Uterus (tissue), 4 donors: ENCODE results near the gene GPR160. TPM values are rescaled to one million over a fixed set of nuclear protein-coding genes. Genes with fewer than 3 reads are reported as not detected.
A peak's percentile ranks its signal among the peaks of the same experiment; 100 is the strongest.

Experiments
- DNase-seq, 2 donors: peaks; one replicate each; pipeline ENCODE4 v3.0.0-alpha.2; 2019 to 2020
- H3K27ac ChIP-seq, 2 donors: fragments of 200-600 bp; sonication (generic); 1 replicate in 1 of 2; 2 replicates in 1 of 2; pipeline ENCODE4 v1.5.1; 2016 to 2018
- H3K27me3 ChIP-seq, 2 donors: fragments of 200-600 bp; sonication (generic); one replicate each; pipeline ENCODE4 v1.5.1; 2018 to 2019; ENCODE audit warnings: control low read depth in 1 of 2
- H3K36me3 ChIP-seq, 2 donors: fragments of 200-600 bp; sonication (generic); one replicate each; pipeline ENCODE4 v1.5.1; 2019; ENCODE audit warnings: control low read depth in 1 of 2
- H3K4me1 ChIP-seq, 2 donors: fragments of 200-600 bp; sonication (generic); one replicate each; pipeline ENCODE4 v1.5.1; 2018 to 2019; ENCODE audit warnings: control low read depth in 1 of 2
- H3K4me3 ChIP-seq, 2 donors: fragments of 200-600 bp; sonication (generic); 1 replicate in 1 of 2; 2 replicates in 1 of 2; pipeline ENCODE4 v1.5.1; 2018 to 2019; ENCODE audit warnings: mild to moderate bottlenecking in 1 of 2
- H3K9me3 ChIP-seq, 2 donors: fragments of 200-600 bp; sonication (generic); one replicate each; pipeline ENCODE4 v1.5.1; 2019; ENCODE audit warnings: control low read depth in 1 of 2
- CTCF ChIP-seq, 4 experiments: fragments of 200-600 bp in 2 of 4; fragments of 450-650 bp in 2 of 4; sonication (generic) in 2 of 4; IDR thresholded peaks; one replicate each; pipeline ENCODE4 v1.5.1; 2016 to 2019; ENCODE audit warnings: antibody characterized with exemption in 4 of 4, mild to moderate bottlenecking in 2 of 4, moderate library complexity in 1 of 4
- POLR2A ChIP-seq, 2 donors: fragments of 450-650 bp; IDR thresholded peaks; one replicate each; pipeline ENCODE4 v1.6.1; 2016; ENCODE audit warnings: antibody characterized with exemption in 2 of 2, mild to moderate bottlenecking in 1 of 2, moderate library complexity in 1 of 2
- intact Hi-C: fragments of 100-400 bp; cut with DNase I; formaldehyde crosslinking; loops from one replicate; pipeline ENCODE4 v1.15.1; 2023; ENCODE audit warnings: low total_unique reads
- total RNA-seq, 4 donors: library from RNA; depleted of rRNA in 3 of 4; stranded (reverse); fragments of >200 nt in 3 of 4; gene quantifications; one replicate each; pipeline versions ENCODE4 v1.1.0 to v1.2.4, GENCODE V29; 2014 to 2023
- donor health status: DM: yes; HTN: yes; CAD: no.

The GPR160 gene
- total RNA-seq, 4 donors from 2014 or later: 2.6 to 21.0 (median 8.6) TPM; not detected in 1

GRCh38 chr3:170024581-170024980 is 13.2 kb upstream of the GPR160 start:
- intact Hi-C loops: no loop called here
- Histone ChIP-seq H3K9me3 (no peaks in the 10 kb centered on the region), H3K4me3 (no peak overlapping the region), H3K27me3 (no peaks in the 10 kb centered on the region), H3K27ac (no peak overlapping the region), H3K4me1 (no peaks in the 10 kb centered on the region), H3K36me3 (no peaks in the 10 kb centered on the region)
- TF ChIP-seq CTCF (IDR thresholded peaks at IDR 0.05): no peak
- no peak for TF ChIP-seq POLR2A (IDR thresholded peaks at IDR 0.05)
- DNase-seq: no peak

- Histone ChIP-seq H3K4me1 (no peaks in the 10 kb centered on the region), H3K27ac (no peak overlapping the region), H3K9me3 (no peaks in the 10 kb centered on the region), H3K4me3 (no peak overlapping the region), H3K27me3 (no peaks in the 10 kb centered on the region), H3K36me3 (no peaks in the 10 kb centered on the region)
- intact Hi-C loops: no loop called here
- no peak for DNase-seq
- TF ChIP-seq POLR2A (IDR thresholded peaks at IDR 0.05): no peak
- no peak for TF ChIP-seq CTCF (IDR thresholded peaks at IDR 0.05)
Observed at GRCh38 chr3:170027233-170028102, 10.3 kb upstream of the GPR160 start.

GRCh38 chr3:170033489-170033888 is 4.3 kb upstream of the GPR160 start:
- no peaks in the 10 kb centered on the region for H3K9me3 ChIP-seq
- no peak overlapping the region for H3K4me3 ChIP-seq
- intact Hi-C loops: no loop called here
- H3K36me3 ChIP-seq: no peaks in the 10 kb centered on the region
- DNase-seq: no peak
- no peak overlapping the region for H3K27ac ChIP-seq
- H3K27me3 ChIP-seq: peaks cover 2% of the 10 kb centered on the region in 2 donors
- TF ChIP-seq CTCF (IDR thresholded peaks at IDR 0.05) (no peak), POLR2A (IDR thresholded peaks at IDR 0.05) (no peak)
- no peaks in the 10 kb centered on the region for H3K4me1 ChIP-seq

DNA sequence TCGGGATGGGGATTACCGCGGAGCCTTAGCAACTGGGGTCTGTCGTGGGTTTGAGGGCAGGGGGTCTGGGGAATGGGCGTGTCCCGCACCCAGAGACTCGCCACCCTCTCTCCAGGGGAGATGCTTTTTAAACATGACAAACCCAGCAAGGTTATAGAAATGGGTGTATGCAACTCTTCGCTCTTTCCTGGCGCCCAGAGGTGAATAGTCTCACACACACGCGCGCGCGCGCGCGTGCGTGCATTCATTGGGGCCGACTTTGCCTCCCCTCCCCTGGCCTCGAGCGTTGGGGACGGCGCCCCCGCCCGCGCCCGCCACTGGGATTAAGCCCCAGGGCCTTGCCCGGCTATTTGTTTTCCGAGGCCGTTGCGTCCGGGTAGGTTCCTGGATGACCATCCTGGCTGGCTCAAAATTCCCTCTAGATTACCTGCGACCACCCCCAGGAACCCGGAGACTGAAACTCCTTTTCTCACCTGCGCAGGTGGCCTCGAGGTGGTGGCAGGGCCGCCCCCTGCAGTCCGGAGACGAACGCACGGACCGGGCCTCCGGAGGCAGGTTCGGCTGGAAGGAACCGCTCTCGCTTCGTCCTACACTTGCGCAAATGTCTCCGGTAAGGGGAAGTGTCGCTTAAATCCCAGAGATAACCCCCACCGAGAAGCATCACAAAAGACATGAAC is 777 bp downstream of the GPR160 start:
- intact Hi-C loops: no loop called here

More for the DNA sequence above, 777 bp downstream of the GPR160 start:
- Histone ChIP-seq H3K9me3 (no peaks in the 10 kb centered on the region), H3K27ac (no peak overlapping the region), H3K4me1 (no peaks in the 10 kb centered on the region), H3K4me3 (peak overlapping the region; percentile 22 to 43), H3K36me3 (no peaks in the 10 kb centered on the region), H3K27me3 (peaks cover 3 to 11% of the 10 kb centered on the region in 2 donors)
- no peak for TF ChIP-seq POLR2A (IDR thresholded peaks at IDR 0.05)
- TF ChIP-seq CTCF (IDR thresholded peaks at IDR 0.05): no peak
- DNase-seq: no peak
